HS-5 (cell line): ENCODE measurements around the gene RAB31.
"Not testable (repeated sequence)": the region's sequence is repeated elsewhere in the genome, so short reads cannot be mapped to it uniquely, and the experiment has no call there.

Experiments
- DNase-seq: peaks from one replicate; pipeline ENCODE4 v3.0.0-alpha.2; 2012; ENCODE audit warnings: low read depth

Gene RAB31

GRCh38 chr18:9842448-9842847 lies 134.3 kb downstream of the RAB31 start:
- DNase-seq = no peak

GRCh38 chr18:9845256-9845655 lies 137.2 kb downstream of the RAB31 start:
- DNase-seq = no peak

GRCh38 chr18:9846162-9846925 lies 138.2 kb downstream of the RAB31 start:
- DNase-seq = no peak

GRCh38 chr18:9848170-9848879 lies 140.2 kb downstream of the RAB31 start:
- DNase-seq = no peak

GRCh38 chr18:9849407-9850283 lies 141.5 kb downstream of the RAB31 start:
- no peak for DNase-seq

GRCh38 chr18:9850309-9850708 lies 142.2 kb downstream of the RAB31 start:
- DNase-seq = no peak

GRCh38 chr18:9851511-9851910 lies 143.4 kb downstream of the RAB31 start:
- no peak for DNase-seq

- no peak for DNase-seq
Measured at GRCh38 chr18:9852266-9853081, 144.4 kb downstream of the RAB31 start.

GRCh38 chr18:9854801-9855676 lies 146.9 kb downstream of the RAB31 start:
- DNase-seq = no peak

- no peak for DNase-seq
Measured at GRCh38 chr18:9855681-9856080, 147.6 kb downstream of the RAB31 start.

GRCh38 chr18:9856092-9856491 lies 148.0 kb downstream of the RAB31 start:
- DNase-seq = no peak

GRCh38 chr18:9857479-9857998 lies 149.4 kb downstream of the RAB31 start:
- not testable (repeated sequence) for DNase-seq

GRCh38 chr18:9858642-9859041 lies 150.5 kb downstream of the RAB31 start:
- no peak for DNase-seq

GRCh38 chr18:9859232-9859631 lies 151.1 kb downstream of the RAB31 start:
- no peak for DNase-seq

- no peak for DNase-seq
Measured at GRCh38 chr18:9860682-9861081, 152.6 kb downstream of the RAB31 start.

GRCh38 chr18:9861157-9861556 lies 153.1 kb downstream of the RAB31 start:
- DNase-seq = no peak

- DNase-seq = no peak
Measured at GRCh38 chr18:9861933-9862332, 153.8 kb downstream of the RAB31 start.

GRCh38 chr18:9862686-9863085 lies 154.6 kb downstream of the RAB31 start:
- no peak for DNase-seq

- DNase-seq = no peak
Measured at GRCh38 chr18:9863282-9863681, 155.2 kb downstream of the RAB31 start.

GRCh38 chr18:9865764-9866490 lies 157.8 kb downstream of the RAB31 start:
- no peak for DNase-seq
